GM18519 (cell line): ENCODE data around the gene ARMC8.

ENCODE experiments used
- ATAC-seq: cut with Tn5 transposase; IDR thresholded peaks from one replicate; pipeline ENCODE4 v1.9.1; 2021; ENCODE audit warnings: mild to moderate bottlenecking, moderate library complexity; ENCODE audit not compliant: unreplicated experiment, low FRiP score

The ARMC8 gene

GRCh38 chr3:138241676-138242075 is 54.6 kb downstream of the ARMC8 start:
- no peak for ATAC-seq

- ATAC-seq = no peak
Observed at GRCh38 chr3:138242466-138242865, 55.4 kb downstream of the ARMC8 start.

- ATAC-seq = no peak
Observed at GRCh38 chr3:138245026-138245425, 57.9 kb downstream of the ARMC8 start.

GRCh38 chr3:138249636-138250035 is 62.5 kb downstream of the ARMC8 start:
- ATAC-seq = no peak

- ATAC-seq = no peak
Observed at GRCh38 chr3:138253609-138254008, 66.5 kb downstream of the ARMC8 start.

GRCh38 chr3:138254216-138254615 is 67.1 kb downstream of the ARMC8 start:
- ATAC-seq = no peak

GRCh38 chr3:138256022-138256421 is 68.9 kb downstream of the ARMC8 start:
- no peak for ATAC-seq

GRCh38 chr3:138257986-138258385 is 70.9 kb downstream of the ARMC8 start:
- ATAC-seq = no peak

- ATAC-seq = no peak
Observed at GRCh38 chr3:138259126-138259525, 72.0 kb downstream of the ARMC8 start.

- ATAC-seq = no peak
Observed at GRCh38 chr3:138260611-138261010, 73.5 kb downstream of the ARMC8 start.

GRCh38 chr3:138263104-138263503 is 76.0 kb downstream of the ARMC8 start:
- ATAC-seq = no peak

- no peak for ATAC-seq
Observed at GRCh38 chr3:138265745-138266144, 78.6 kb downstream of the ARMC8 start.

- no peak for ATAC-seq
Observed at GRCh38 chr3:138267083-138267482, 80.0 kb downstream of the ARMC8 start.

- ATAC-seq = no peak
Observed at GRCh38 chr3:138270245-138270644, 83.1 kb downstream of the ARMC8 start.

- no peak for ATAC-seq
Observed at GRCh38 chr3:138271189-138271794, 84.2 kb downstream of the ARMC8 start.

- ATAC-seq = no peak
Observed at GRCh38 chr3:138281561-138281960, 94.5 kb downstream of the ARMC8 start.

- no peak for ATAC-seq
Observed at GRCh38 chr3:138282836-138283235, 95.7 kb downstream of the ARMC8 start.

- no peak for ATAC-seq
Observed at GRCh38 chr3:138284079-138284478, 97.0 kb downstream of the ARMC8 start.

- ATAC-seq = no peak
Observed at GRCh38 chr3:138284957-138285477, 97.9 kb downstream of the ARMC8 start.

GRCh38 chr3:138289260-138289659 is 102.2 kb downstream of the ARMC8 start:
- no peak for ATAC-seq

- ATAC-seq = no peak
Observed at GRCh38 chr3:138289701-138290100, 102.6 kb downstream of the ARMC8 start.

- ATAC-seq = no peak
Observed at GRCh38 chr3:138296639-138297038, 109.5 kb downstream of the ARMC8 start.
